Ovary (tissue), 9 donors: ENCODE measurements around the gene OR2D2. TPM values are rescaled to one million over a fixed set of nuclear protein-coding genes. Genes with fewer than 3 reads are reported as not detected.

Experiments used
- DNase-seq, 5 donors: peaks; one replicate each; pipeline ENCODE4 v3.0.0-alpha.2; 2019 to 2020
- H3K27ac ChIP-seq, 2 donors: fragments of 200-600 bp; one replicate each; pipeline versions ENCODE4 v1.5.1 to v1.8.0; 2019 to 2022
- H3K27me3 ChIP-seq: fragments of 200-600 bp; one replicate; pipeline ENCODE4 v1.8.0; 2022
- H3K36me3 ChIP-seq: fragments of 200-600 bp; sonication (generic); one replicate; pipeline ENCODE4 v1.5.1; 2019
- H3K4me1 ChIP-seq: one replicate; pipeline ENCODE4 v1.8.1; 2013; ENCODE audit warnings: mild to moderate bottlenecking, moderate library complexity; ENCODE audit not compliant: insufficient read depth
- H3K4me3 ChIP-seq: fragments of 200-600 bp; sonication (generic); one replicate; pipeline ENCODE4 v1.5.1; 2017
- H3K9me3 ChIP-seq, 2 donors: fragments of 200-600 bp in 1 of 2; sonication (generic) in 1 of 2; one replicate each; pipeline versions ENCODE4 v1.5.1 to v1.8.1; 2013 to 2019; ENCODE audit warnings: mild to moderate bottlenecking in 1 of 2, moderate library complexity in 1 of 2
- EP300 ChIP-seq: sonication (generic); formaldehyde crosslinking; IDR thresholded peaks from one replicate; pipeline ENCODE4 v1.6.1; 2017; ENCODE audit warnings: antibody characterized with exemption
- POLR2A ChIP-seq: fragments of 450-650 bp; IDR thresholded peaks from one replicate; pipeline ENCODE4 v1.6.1; 2017; ENCODE audit warnings: antibody characterized with exemption, mild to moderate bottlenecking, moderate library complexity
- WGBS, 3 donors: extraction: QIAGEN DNeasy Blood & Tissue Kit in 1 of 3; methylation state at CpG; one replicate each; pipeline versions ENCODE4 v1.1.5 to v1.1.7; 2013 to 2017; 5-methylcytosine and 5-hydroxymethylcytosine counted together
- intact Hi-C, 4 donors: fragments of 100-400 bp; cut with DNase I; formaldehyde crosslinking; loops; one replicate each; pipeline versions ENCODE4 v1.11.0 to v1.15.1; 2022 to 2023
- polyA plus RNA-seq, 2 donors: library from polyadenylated mRNA; stranded (reverse); fragments of 200-250 nt in 1 of 2; fragments of 350-450 nt in 1 of 2; fragmentation: Illumina TruSeq in 1 of 2; extraction: RNeasy Lipid Tissue Mini Kit (QIAGEN cat#74804) in 1 of 2; gene quantifications; one replicate each; pipeline ENCODE4 v1.2.3, GENCODE V29; 2013 to 2014
- total RNA-seq, 7 donors: library from RNA; depleted of rRNA in 2 of 7; stranded (reverse); fragments of >200 nt in 2 of 7; fragmentation: NEBNext Ultra II Directional in 3 of 7; extraction: Animal tissue kit (Norgen Biotek cat#: 25700) in 3 of 7; gene quantifications; one replicate each; pipeline versions ENCODE4 v1.1.0 to v1.2.4, GENCODE V29; 2016 to 2023
- TF ChIP-seq, protein P1 (sequence below), 3 donors: fragments of 450-650 bp in 2 of 3; fragments of 200-600 bp in 1 of 3; IDR thresholded peaks; one replicate each; pipeline versions ENCODE4 v1.5.1 to v1.8.0; 2016 to 2022; ENCODE audit warnings: antibody characterized with exemption in 3 of 3, mild to moderate bottlenecking in 1 of 3
- donor health status: DM: no; HTN: no; CAD: no; lungs with moderate emphysema.
- donor health status: DM: no; HTN: no; CAD: no.
- donor health status: Bipolar disorder and iron deficiency.
- donor health status: DM: yes; HTN: yes; CAD: no.
- donor health status: DM: no; HTN: no; CAD: no.
- donor health status: DM: yes; HTN: yes; CAD: no.

Gene OR2D2
- total and polyA plus RNA-seq, 9 donors = 0.22 to 0.92 TPM; not detected in 7

DNA sequence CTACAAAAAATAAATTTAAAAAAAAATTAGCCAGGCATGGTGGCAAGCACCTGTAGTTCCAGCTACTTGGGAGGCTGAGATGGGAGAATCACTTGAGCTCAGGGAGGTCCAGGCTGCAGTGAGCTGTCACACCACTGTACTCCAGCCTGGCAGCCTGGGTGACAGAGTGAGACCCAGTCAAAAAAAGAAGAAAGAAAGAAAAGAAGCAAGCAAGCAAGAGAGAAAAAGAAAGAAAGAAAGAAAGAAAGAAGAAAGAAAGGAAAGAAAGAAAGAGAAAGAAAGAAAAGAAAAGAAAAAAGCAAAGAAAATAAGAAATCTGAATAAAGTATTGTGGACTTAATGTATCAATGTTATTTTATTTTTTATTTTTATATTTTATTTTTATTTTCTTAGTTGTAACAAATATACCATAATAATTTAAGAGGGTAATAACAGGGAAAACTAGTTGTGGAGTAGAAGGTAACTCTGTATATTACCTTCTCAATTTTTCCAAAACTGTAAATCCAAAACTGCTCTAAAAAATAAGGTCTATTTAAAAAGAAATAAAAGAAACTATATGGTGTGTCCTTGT is 32.8 kb upstream of the OR2D2 start:
- Histone ChIP-seq H3K4me1 (peaks cover 3% of the 10 kb centered on the region), H3K4me3 (no peak overlapping the region), H3K9me3 (no peaks in the 10 kb centered on the region), H3K27ac (no peak overlapping the region), H3K36me3 (no peaks in the 10 kb centered on the region), H3K27me3 (no peaks in the 10 kb centered on the region)
- intact Hi-C loops = no loop called here
- DNase-seq = no peak
- TF ChIP-seq POLR2A (no peak), EP300 (no peak)
- TF ChIP-seq, protein P1, sequence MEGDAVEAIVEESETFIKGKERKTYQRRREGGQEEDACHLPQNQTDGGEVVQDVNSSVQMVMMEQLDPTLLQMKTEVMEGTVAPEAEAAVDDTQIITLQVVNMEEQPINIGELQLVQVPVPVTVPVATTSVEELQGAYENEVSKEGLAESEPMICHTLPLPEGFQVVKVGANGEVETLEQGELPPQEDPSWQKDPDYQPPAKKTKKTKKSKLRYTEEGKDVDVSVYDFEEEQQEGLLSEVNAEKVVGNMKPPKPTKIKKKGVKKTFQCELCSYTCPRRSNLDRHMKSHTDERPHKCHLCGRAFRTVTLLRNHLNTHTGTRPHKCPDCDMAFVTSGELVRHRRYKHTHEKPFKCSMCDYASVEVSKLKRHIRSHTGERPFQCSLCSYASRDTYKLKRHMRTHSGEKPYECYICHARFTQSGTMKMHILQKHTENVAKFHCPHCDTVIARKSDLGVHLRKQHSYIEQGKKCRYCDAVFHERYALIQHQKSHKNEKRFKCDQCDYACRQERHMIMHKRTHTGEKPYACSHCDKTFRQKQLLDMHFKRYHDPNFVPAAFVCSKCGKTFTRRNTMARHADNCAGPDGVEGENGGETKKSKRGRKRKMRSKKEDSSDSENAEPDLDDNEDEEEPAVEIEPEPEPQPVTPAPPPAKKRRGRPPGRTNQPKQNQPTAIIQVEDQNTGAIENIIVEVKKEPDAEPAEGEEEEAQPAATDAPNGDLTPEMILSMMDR (IDR thresholded peaks at IDR 0.05) = no peak

- WGBS, 3 donors = 86 to 97% (median 88%) methylated on average over 1 of the region's 1 CpG
- Histone ChIP-seq H3K4me1 (no peaks in the 10 kb centered on the region), H3K36me3 (no peaks in the 10 kb centered on the region), H3K27me3 (no peaks in the 10 kb centered on the region), H3K27ac (no peak within 1 kb of the TSS), H3K9me3 (no peaks in the 10 kb centered on the region), H3K4me3 (no peak within 1 kb of the TSS)
- TF ChIP-seq POLR2A = no peak
- TF ChIP-seq, protein P1 (IDR thresholded peaks at IDR 0.05) = no peak
- no peak for TF ChIP-seq EP300
- no peak for DNase-seq
- intact Hi-C loops = no loop called here
These were observed 28.4 kb upstream of the OR2D2 start, which contains the start of gene OR2D3 for GRCh38 chr11:6920702-6921101. OR2D3 (plus strand) TSS chr11:6921002; CDS start chr11:6921002, 0 bp downstream.

DNA sequence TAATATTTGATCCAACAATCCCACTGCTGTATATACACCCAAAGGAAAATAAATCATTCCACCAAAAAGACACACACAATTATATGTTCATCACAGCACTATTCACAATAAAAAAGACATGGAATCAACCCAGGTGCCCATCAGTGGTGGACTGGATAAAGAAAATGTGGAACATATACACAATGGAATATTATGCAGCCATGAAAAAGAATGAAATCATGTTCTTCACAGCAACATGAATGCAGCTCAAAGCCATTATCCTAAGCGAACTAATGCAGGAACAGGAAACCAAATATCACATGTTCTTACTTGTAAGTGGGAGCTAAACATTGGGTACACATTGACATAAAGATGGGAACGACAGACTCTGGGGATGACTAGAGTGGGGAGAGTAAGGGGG is 27.4 kb upstream of the OR2D2 start:
- intact Hi-C loops = no loop called here
- H3K4me1 ChIP-seq = no peaks in the 10 kb centered on the region
- no peaks in the 10 kb centered on the region for H3K27me3 ChIP-seq
- no peak overlapping the region for H3K4me3 ChIP-seq
- no peaks in the 10 kb centered on the region for H3K36me3 ChIP-seq
- no peak overlapping the region for H3K27ac ChIP-seq
- DNase-seq = no peak
- TF ChIP-seq EP300 (no peak), POLR2A (no peak)
- TF ChIP-seq, protein P1 (IDR thresholded peaks at IDR 0.05) = no peak
- no peaks in the 10 kb centered on the region for H3K9me3 ChIP-seq
- WGBS, 3 donors = 32 to 37% (median 35%) methylated on average over 2 of the region's 2 CpGs

DNA sequence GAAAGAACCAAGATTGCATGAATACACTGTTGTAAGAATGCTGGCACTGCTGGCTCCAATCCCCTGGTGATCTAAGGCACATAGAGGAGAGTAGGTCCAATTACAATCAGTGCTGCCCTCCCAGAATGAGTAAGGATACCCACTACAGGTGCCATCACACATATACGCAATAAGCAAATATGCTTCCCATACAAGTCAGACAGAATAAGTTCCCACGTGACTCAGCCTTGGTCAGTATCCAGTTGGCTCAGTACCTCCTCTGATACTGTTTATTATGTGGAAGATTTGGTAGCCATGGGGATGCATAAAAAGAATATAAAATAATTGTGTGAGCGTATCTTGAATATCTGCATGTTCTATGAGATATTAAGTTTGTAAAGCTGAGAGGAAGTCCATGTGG is 19.6 kb upstream of the OR2D2 start:
- no peak for DNase-seq
- TF ChIP-seq POLR2A (no peak), EP300 (no peak)
- TF ChIP-seq, protein P1 (IDR thresholded peaks at IDR 0.05) = no peak
- Histone ChIP-seq H3K27ac (no peak overlapping the region), H3K9me3 (no peaks in the 10 kb centered on the region), H3K27me3 (no peaks in the 10 kb centered on the region), H3K4me3 (no peak overlapping the region), H3K36me3 (no peaks in the 10 kb centered on the region), H3K4me1 (no peaks in the 10 kb centered on the region)
- intact Hi-C loops = no loop called here
- 34 to 38% (median 36%) methylated on average over 3 of the region's 3 CpGs for WGBS, 3 donors
